K562 (cell line): ENCODE measurements around the gene PLEKHA6. TPM values are rescaled to one million over a fixed set of nuclear protein-coding genes. Genes with fewer than 3 reads are reported as not detected.

Source experiments
- ARID2 ChIP-seq: fragments of 450-650 bp; IDR thresholded peaks from 2 replicates; pipeline ENCODE4 v1.6.1; 2017; ENCODE audit warnings: antibody characterized with exemption, mild to moderate bottlenecking
- CTBP1 ChIP-seq: fragments of 450-650 bp; IDR thresholded peaks from 2 replicates; pipeline ENCODE4 v1.6.1; 2016; ENCODE audit warnings: borderline replicate concordance
- E2F4 ChIP-seq: sonication (generic); formaldehyde crosslinking; IDR thresholded peaks from 2 replicates; pipeline ENCODE4 v1.8.0; 2022; ENCODE audit warnings: mild to moderate bottlenecking, low read depth, missing genetic modification reagents
- GATAD2B ChIP-seq: fragments of 450-650 bp; IDR thresholded peaks from 2 replicates; pipeline ENCODE4 v1.6.1; 2017; ENCODE audit warnings: mild to moderate bottlenecking, borderline replicate concordance
- XRCC5 ChIP-seq: fragments of 200-400 bp; formaldehyde crosslinking; IDR thresholded peaks from 2 replicates; pipeline ENCODE4 v1.6.1; 2017; ENCODE audit warnings: low read depth, mild to moderate bottlenecking, low read length
- ZBTB43 ChIP-seq: sonication (generic); formaldehyde crosslinking; IDR thresholded peaks from 2 replicates; pipeline ENCODE4 v1.8.0; 2023; ENCODE audit warnings: mild to moderate bottlenecking, missing genetic modification reagents
- ZFPM2 ChIP-seq: fragments of 250-450 bp; sonication (Bioruptor Pico); IDR thresholded peaks from 2 replicates; pipeline ENCODE4 v1.5.1; 2022; ENCODE audit warnings: mild to moderate bottlenecking
- ZKSCAN3 ChIP-seq: fragments of 250-450 bp; sonication (Bioruptor Pico); IDR thresholded peaks from 2 replicates; pipeline ENCODE4 v1.4.0; 2020
- ZKSCAN8 ChIP-seq: fragments of 200-800 bp; sonication (Bioruptor generic); IDR thresholded peaks from 2 replicates; pipeline ENCODE4 v1.6.1; 2016; ENCODE audit warnings: missing genetic modification characterization, missing compliant biosample characterization
- ZSCAN32 ChIP-seq: fragments of 450-650 bp; formaldehyde crosslinking; IDR thresholded peaks from 2 replicates; pipeline ENCODE4 v1.4.0; 2020; ENCODE audit warnings: mild to moderate bottlenecking, moderate library complexity
- polyA plus RNA-seq, 8 experiments: library from polyadenylated mRNA; depleted of rRNA in 4 of 8; stranded (reverse) in 5 of 8; unstranded in 3 of 8; fragments of >200 nt; fragmentation: Nextera tagmentation in 2 of 8; fragmentation: Illumina TruSeq in 1 of 8; extraction: Ambion mirVana in 2 of 8; extraction: Trizol in 1 of 8; gene quantifications; 2 replicates each; pipeline versions ENCODE4 v1.2.1 to v1.2.3, GENCODE V29; 2011 to 2014; ENCODE audit warnings: inconsistent platforms in 1 of 8, missing spikeins in 1 of 8
- total RNA-seq, 7 experiments: library from RNA; depleted of rRNA in 6 of 7; stranded (reverse); fragments of >200 nt in 6 of 7; fragmentation: Illumina TruSeq in 2 of 7; extraction: Trizol in 2 of 7; gene quantifications; 2 replicates each; pipeline versions ENCODE4 v1.2.1 to v1.2.3, GENCODE V29; 2011 to 2021; ENCODE audit warnings: low replicate concordance in 1 of 7
- TF ChIP-seq, protein P1 (sequence below), 2 experiments: fragments of 200-800 bp in 1 of 2; sonication (Bioruptor generic) in 1 of 2; sonication (generic) in 1 of 2; formaldehyde crosslinking in 1 of 2; IDR thresholded peaks in 1 of 2; conservative IDR thresholded peaks in 1 of 2; 2 replicates each; pipeline versions ENCODE4 v1.5.0 to v1.6.1; 2016 to 2020; ENCODE audit warnings: missing compliant biosample characterization in 1 of 2, missing genetic modification characterization in 1 of 2, missing genetic modification reagents in 1 of 2
- TF ChIP-seq, protein P2 (sequence below): sonication (generic); formaldehyde crosslinking; IDR thresholded peaks from 2 replicates; pipeline ENCODE4 v1.8.1; 2022; ENCODE audit warnings: missing genetic modification reagents
- TF ChIP-seq, protein P3 (sequence below): fragments of 450-650 bp; IDR thresholded peaks from 2 replicates; pipeline ENCODE4 v1.6.1; 2016; ENCODE audit warnings: antibody characterized with exemption
- TF ChIP-seq, protein P4 (sequence below): fragments of 450-650 bp; formaldehyde crosslinking; IDR thresholded peaks from 2 replicates; pipeline ENCODE4 v1.4.0; 2022; ENCODE audit warnings: missing genetic modification characterization
- TF ChIP-seq, protein P5 (sequence below): fragments of 250-450 bp; sonication (Bioruptor Pico); IDR thresholded peaks from 2 replicates; pipeline ENCODE4 v1.4.0; 2020; ENCODE audit warnings: mild to moderate bottlenecking, moderate library complexity, borderline replicate concordance

PLEKHA6 gene
- total and polyA plus RNA-seq, 9 of the 15 experiments (the other 6 are each of a cell fraction or from before 2014, with no cell fraction given): under 0.01 to 0.33 (median 0.01) TPM; not detected in 4

GRCh38 chr1:204320382-204320804 is 39.3 kb downstream of the PLEKHA6 start (continued):
- TF ChIP-seq, protein P1, sequence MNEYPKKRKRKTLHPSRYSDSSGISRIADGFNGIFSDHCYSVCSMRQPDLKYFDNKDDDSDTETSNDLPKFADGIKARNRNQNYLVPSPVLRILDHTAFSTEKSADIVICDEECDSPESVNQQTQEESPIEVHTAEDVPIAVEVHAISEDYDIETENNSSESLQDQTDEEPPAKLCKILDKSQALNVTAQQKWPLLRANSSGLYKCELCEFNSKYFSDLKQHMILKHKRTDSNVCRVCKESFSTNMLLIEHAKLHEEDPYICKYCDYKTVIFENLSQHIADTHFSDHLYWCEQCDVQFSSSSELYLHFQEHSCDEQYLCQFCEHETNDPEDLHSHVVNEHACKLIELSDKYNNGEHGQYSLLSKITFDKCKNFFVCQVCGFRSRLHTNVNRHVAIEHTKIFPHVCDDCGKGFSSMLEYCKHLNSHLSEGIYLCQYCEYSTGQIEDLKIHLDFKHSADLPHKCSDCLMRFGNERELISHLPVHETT (CRISPR knock-in tag; conservative IDR thresholded peaks at IDR 0.05 in 1 of 2, IDR thresholded peaks at IDR 0.05 in 1 of 2): peak in 1 of 2 experiments; percentile 78; a peak in 2 of 4 replicates
- TF ChIP-seq, protein P2, sequence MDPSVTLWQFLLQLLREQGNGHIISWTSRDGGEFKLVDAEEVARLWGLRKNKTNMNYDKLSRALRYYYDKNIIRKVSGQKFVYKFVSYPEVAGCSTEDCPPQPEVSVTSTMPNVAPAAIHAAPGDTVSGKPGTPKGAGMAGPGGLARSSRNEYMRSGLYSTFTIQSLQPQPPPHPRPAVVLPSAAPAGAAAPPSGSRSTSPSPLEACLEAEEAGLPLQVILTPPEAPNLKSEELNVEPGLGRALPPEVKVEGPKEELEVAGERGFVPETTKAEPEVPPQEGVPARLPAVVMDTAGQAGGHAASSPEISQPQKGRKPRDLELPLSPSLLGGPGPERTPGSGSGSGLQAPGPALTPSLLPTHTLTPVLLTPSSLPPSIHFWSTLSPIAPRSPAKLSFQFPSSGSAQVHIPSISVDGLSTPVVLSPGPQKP (CRISPR knock-in tag): no peak
- TF ChIP-seq ZSCAN32 (CRISPR knock-in tag) (no peak), ZBTB43 (CRISPR knock-in tag) (no peak), ARID2 (no peak), E2F4 (CRISPR knock-in tag) (no peak), ZKSCAN8 (CRISPR knock-in tag) (no peak; the same call in 1 of the 2 replicates), GATAD2B (no peak), XRCC5 (no peak), ZFPM2 (no peak), CTBP1 (0 out of 2 replicates have a peak, but pooled peaks have one; percentile 8), ZKSCAN3 (no peak)
- TF ChIP-seq, protein P3, sequence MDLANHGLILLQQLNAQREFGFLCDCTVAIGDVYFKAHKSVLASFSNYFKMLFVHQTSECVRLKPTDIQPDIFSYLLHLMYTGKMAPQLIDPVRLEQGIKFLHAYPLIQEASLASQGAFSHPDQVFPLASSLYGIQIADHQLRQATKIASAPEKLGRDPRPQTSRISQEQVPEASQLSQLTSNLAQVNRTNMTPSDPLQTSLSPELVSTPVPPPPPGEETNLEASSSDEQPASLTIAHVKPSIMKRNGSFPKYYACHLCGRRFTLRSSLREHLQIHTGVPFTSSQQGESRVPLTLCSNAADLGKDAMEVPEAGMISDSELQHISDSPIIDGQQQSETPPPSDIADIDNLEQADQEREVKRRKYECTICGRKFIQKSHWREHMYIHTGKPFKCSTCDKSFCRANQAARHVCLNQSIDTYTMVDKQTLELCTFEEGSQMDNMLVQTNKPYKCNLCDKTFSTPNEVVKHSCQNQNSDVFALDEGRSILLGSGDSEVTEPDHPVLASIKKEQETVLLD: no peak
- TF ChIP-seq, protein P4, sequence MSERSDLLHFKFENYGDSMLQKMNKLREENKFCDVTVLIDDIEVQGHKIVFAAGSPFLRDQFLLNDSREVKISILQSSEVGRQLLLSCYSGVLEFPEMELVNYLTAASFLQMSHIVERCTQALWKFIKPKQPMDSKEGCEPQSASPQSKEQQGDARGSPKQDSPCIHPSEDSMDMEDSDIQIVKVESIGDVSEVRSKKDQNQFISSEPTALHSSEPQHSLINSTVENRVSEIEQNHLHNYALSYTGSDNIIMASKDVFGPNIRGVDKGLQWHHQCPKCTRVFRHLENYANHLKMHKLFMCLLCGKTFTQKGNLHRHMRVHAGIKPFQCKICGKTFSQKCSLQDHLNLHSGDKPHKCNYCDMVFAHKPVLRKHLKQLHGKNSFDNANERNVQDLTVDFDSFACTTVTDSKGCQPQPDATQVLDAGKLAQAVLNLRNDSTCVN (CRISPR knock-in tag): no peak
- TF ChIP-seq, protein P5, sequence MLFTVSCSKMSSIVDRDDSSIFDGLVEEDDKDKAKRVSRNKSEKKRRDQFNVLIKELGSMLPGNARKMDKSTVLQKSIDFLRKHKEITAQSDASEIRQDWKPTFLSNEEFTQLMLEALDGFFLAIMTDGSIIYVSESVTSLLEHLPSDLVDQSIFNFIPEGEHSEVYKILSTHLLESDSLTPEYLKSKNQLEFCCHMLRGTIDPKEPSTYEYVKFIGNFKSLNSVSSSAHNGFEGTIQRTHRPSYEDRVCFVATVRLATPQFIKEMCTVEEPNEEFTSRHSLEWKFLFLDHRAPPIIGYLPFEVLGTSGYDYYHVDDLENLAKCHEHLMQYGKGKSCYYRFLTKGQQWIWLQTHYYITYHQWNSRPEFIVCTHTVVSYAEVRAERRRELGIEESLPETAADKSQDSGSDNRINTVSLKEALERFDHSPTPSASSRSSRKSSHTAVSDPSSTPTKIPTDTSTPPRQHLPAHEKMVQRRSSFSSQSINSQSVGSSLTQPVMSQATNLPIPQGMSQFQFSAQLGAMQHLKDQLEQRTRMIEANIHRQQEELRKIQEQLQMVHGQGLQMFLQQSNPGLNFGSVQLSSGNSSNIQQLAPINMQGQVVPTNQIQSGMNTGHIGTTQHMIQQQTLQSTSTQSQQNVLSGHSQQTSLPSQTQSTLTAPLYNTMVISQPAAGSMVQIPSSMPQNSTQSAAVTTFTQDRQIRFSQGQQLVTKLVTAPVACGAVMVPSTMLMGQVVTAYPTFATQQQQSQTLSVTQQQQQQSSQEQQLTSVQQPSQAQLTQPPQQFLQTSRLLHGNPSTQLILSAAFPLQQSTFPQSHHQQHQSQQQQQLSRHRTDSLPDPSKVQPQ (CRISPR knock-in tag): no peak; the same call in 1 of the 2 replicates
